HG03139 (cell line): Measurements from ENCODE around the gene C6orf52.
"Not testable (repeated sequence)": the region's sequence is repeated elsewhere in the genome, so short reads cannot be mapped to it uniquely, and the experiment has no call there.

Source experiments
- ATAC-seq: cut with Tn5 transposase; IDR thresholded peaks from one replicate; pipeline ENCODE4 v1.9.1; 2021; ENCODE audit not compliant: unreplicated experiment

The C6orf52 gene

GRCh38 chr6:10713962-10714361, 19.5 kb upstream of the C6orf52 start:
- no peak for ATAC-seq

GRCh38 chr6:10696655-10697054, 2.2 kb upstream of the C6orf52 start:
- ATAC-seq = no peak

GRCh38 chr6:10695086-10695657, 756 bp upstream of the C6orf52 start:
- no peak for ATAC-seq

GRCh38 chr6:10692965-10693538, 1.4 kb downstream of the C6orf52 start:
- no peak for ATAC-seq

- no peak for ATAC-seq
Observed at GRCh38 chr6:10690651-10691445, 3.6 kb downstream of the C6orf52 start.

- ATAC-seq = no peak
Observed at GRCh38 chr6:10687582-10687981, 6.8 kb downstream of the C6orf52 start.

GRCh38 chr6:10686901-10687300, 7.5 kb downstream of the C6orf52 start:
- no peak for ATAC-seq

- no peak for ATAC-seq
Observed at GRCh38 chr6:10685092-10685915, 9.1 kb downstream of the C6orf52 start.

GRCh38 chr6:10684618-10685017, 9.8 kb downstream of the C6orf52 start:
- no peak for ATAC-seq

- ATAC-seq = no peak
Observed at GRCh38 chr6:10682355-10682988, 11.9 kb downstream of the C6orf52 start.

GRCh38 chr6:10681795-10682194, 12.6 kb downstream of the C6orf52 start:
- no peak for ATAC-seq

- ATAC-seq = no peak
Observed at GRCh38 chr6:10678456-10678855, 16.0 kb downstream of the C6orf52 start.

GRCh38 chr6:10676403-10676802, 18.0 kb downstream of the C6orf52 start:
- no peak for ATAC-seq

- ATAC-seq = no peak
Observed at GRCh38 chr6:10668126-10668917, 26.1 kb downstream of the C6orf52 start.

- ATAC-seq = not testable (repeated sequence)
Observed at GRCh38 chr6:10665595-10665994, 28.8 kb downstream of the C6orf52 start.

- no peak for ATAC-seq
Observed at GRCh38 chr6:10662742-10663141, 31.7 kb downstream of the C6orf52 start.

- no peak for ATAC-seq
Observed at GRCh38 chr6:10662207-10662606, 32.2 kb downstream of the C6orf52 start.

- not testable (repeated sequence) for ATAC-seq
Observed at GRCh38 chr6:10660431-10661191, 33.8 kb downstream of the C6orf52 start.

GRCh38 chr6:10659699-10660348, 34.6 kb downstream of the C6orf52 start:
- no peak for ATAC-seq
